Effector memory CD8-positive, alpha-beta T cell (primary cell): ENCODE measurements around the gene ARPC1B.

ENCODE experiments used
- ATAC-seq: fragments of 150-1000 bp; cut with Tn5 transposase; replicated peaks from 2 replicates; pipeline ENCODE4 v1.10.0; 2021; ENCODE audit warnings: mild to moderate bottlenecking, moderate library complexity
- DNase-seq, 3 experiments: peaks; one replicate each; pipeline ENCODE4 v3.0.0; 2021
- H3K27ac Mint-ChIP-seq, 2 donors: one replicate each; pipeline ENCODE4 v1.8.0; 2022; ENCODE audit warnings: mild to moderate bottlenecking in 2 of 2, mixed read lengths in 2 of 2, moderate library complexity in 2 of 2
- H3K27me3 Mint-ChIP-seq, 2 donors: one replicate each; pipeline ENCODE4 v1.8.0; 2022; ENCODE audit warnings: mixed read lengths in 2 of 2
- H3K36me3 Mint-ChIP-seq: one replicate; pipeline ENCODE4 v1.8.0; 2022; ENCODE audit warnings: mild to moderate bottlenecking, moderate library complexity, mixed read lengths; ENCODE audit not compliant: insufficient read depth
- H3K4me1 Mint-ChIP-seq, 2 donors: one replicate each; pipeline ENCODE4 v1.8.0; 2022; ENCODE audit warnings: low read depth in 2 of 2, mixed read lengths in 2 of 2
- H3K4me3 Mint-ChIP-seq, 2 donors: one replicate each; pipeline ENCODE4 v1.8.0; 2022; ENCODE audit warnings: mild to moderate bottlenecking in 2 of 2, mixed read lengths in 2 of 2, moderate library complexity in 2 of 2
- H3K9me3 Mint-ChIP-seq, 2 donors: one replicate each; pipeline ENCODE4 v1.8.0; 2022; ENCODE audit warnings: mixed read lengths in 2 of 2

The ARPC1B gene

GRCh38 chr7:99397297-99397983, 22.9 kb downstream of the ARPC1B start:
- ATAC-seq = no peak
- H3K36me3 Mint-ChIP-seq = peaks cover 70% of the 10 kb centered on the region
- no peaks in the 10 kb centered on the region for H3K9me3 Mint-ChIP-seq
- peak overlapping the region; percentile 22 to 75 for H3K27ac Mint-ChIP-seq
- peaks cover 22 to 29% of the 10 kb centered on the region in 2 donors for H3K4me1 Mint-ChIP-seq
- H3K27me3 Mint-ChIP-seq = no peaks in the 10 kb centered on the region
- no peak for DNase-seq
- H3K4me3 Mint-ChIP-seq = no peak overlapping the region

- DNase-seq = no peak
- peaks cover 66% of the 10 kb centered on the region for H3K36me3 Mint-ChIP-seq
- no peak for ATAC-seq
- H3K4me3 Mint-ChIP-seq = no peak overlapping the region
- H3K27ac Mint-ChIP-seq = peak overlapping the region in 1 of 2 donors; percentile 75
- H3K4me1 Mint-ChIP-seq = peaks cover 22 to 28% of the 10 kb centered on the region in 2 donors
- H3K9me3 Mint-ChIP-seq = no peaks in the 10 kb centered on the region
- no peaks in the 10 kb centered on the region for H3K27me3 Mint-ChIP-seq
These were observed 24.4 kb downstream of the ARPC1B start for GRCh38 chr7:99398891-99399445.

- peaks cover 23 to 32% of the 10 kb centered on the region in 2 donors for H3K4me1 Mint-ChIP-seq
- H3K27me3 Mint-ChIP-seq = no peaks in the 10 kb centered on the region
- no peaks in the 10 kb centered on the region for H3K9me3 Mint-ChIP-seq
- DNase-seq (no peak), ATAC-seq (no peak)
- H3K36me3 Mint-ChIP-seq = peaks cover 61% of the 10 kb centered on the region
- H3K27ac Mint-ChIP-seq = no peak overlapping the region
- no peak overlapping the region for H3K4me3 Mint-ChIP-seq
These were observed 25.1 kb downstream of the ARPC1B start for GRCh38 chr7:99399597-99399996.

GRCh38 chr7:99402854-99403253, 28.3 kb downstream of the ARPC1B start:
- Mint-ChIP-seq H3K27ac (no peak overlapping the region), H3K27me3 (no peaks in the 10 kb centered on the region), H3K4me3 (no peak overlapping the region), H3K36me3 (peaks cover 52% of the 10 kb centered on the region), H3K9me3 (no peaks in the 10 kb centered on the region), H3K4me1 (peaks cover 37 to 44% of the 10 kb centered on the region in 2 donors)
- DNase-seq (no peak), ATAC-seq (no peak)

- no peaks in the 10 kb centered on the region for H3K27me3 Mint-ChIP-seq
- H3K9me3 Mint-ChIP-seq = no peaks in the 10 kb centered on the region
- ATAC-seq = no peak
- peaks cover 38% of the 10 kb centered on the region in 2 donors for H3K4me1 Mint-ChIP-seq
- peak overlapping the region in 1 of 2 donors; percentile 42 for H3K27ac Mint-ChIP-seq
- DNase-seq = no peak
- H3K36me3 Mint-ChIP-seq = peaks cover 57% of the 10 kb centered on the region
- no peak overlapping the region for H3K4me3 Mint-ChIP-seq
These were observed 29.2 kb downstream of the ARPC1B start for GRCh38 chr7:99403764-99404163.

GRCh38 chr7:99404235-99404976, 29.9 kb downstream of the ARPC1B start:
- Mint-ChIP-seq H3K27me3 (no peaks in the 10 kb centered on the region), H3K4me3 (peak overlapping the region; percentile 25 to 46), H3K9me3 (no peaks in the 10 kb centered on the region), H3K4me1 (peaks cover 40 to 41% of the 10 kb centered on the region in 2 donors), H3K36me3 (peaks cover 63% of the 10 kb centered on the region), H3K27ac (peak overlapping the region; percentile 1 to 83)
- ATAC-seq (no peak), DNase-seq (no peak)

- Mint-ChIP-seq H3K27ac (peak overlapping the region; percentile 1 to 83), H3K27me3 (no peaks in the 10 kb centered on the region), H3K9me3 (no peaks in the 10 kb centered on the region), H3K4me1 (peaks cover 45% of the 10 kb centered on the region in 2 donors), H3K4me3 (peak overlapping the region; percentile 25 to 46), H3K36me3 (peaks cover 64% of the 10 kb centered on the region)
- DNase-seq = peak in 1 of 3 experiments; percentile 7
- ATAC-seq = no peak
These were observed 30.4 kb downstream of the ARPC1B start for GRCh38 chr7:99404977-99405320.

GRCh38 chr7:99406557-99406956, 32.0 kb downstream of the ARPC1B start:
- H3K27ac Mint-ChIP-seq = peak overlapping the region; percentile 95 to 99
- peaks cover 68% of the 10 kb centered on the region for H3K36me3 Mint-ChIP-seq
- no peaks in the 10 kb centered on the region for H3K27me3 Mint-ChIP-seq
- DNase-seq = no peak
- peak overlapping the region; percentile 31 to 99 for H3K4me3 Mint-ChIP-seq
- no peaks in the 10 kb centered on the region for H3K9me3 Mint-ChIP-seq
- ATAC-seq = no peak
- H3K4me1 Mint-ChIP-seq = peaks cover 51 to 53% of the 10 kb centered on the region in 2 donors

GRCh38 chr7:99407872-99408378, 33.4 kb downstream of the ARPC1B start:
- H3K9me3 Mint-ChIP-seq = no peaks in the 10 kb centered on the region
- DNase-seq (peak; percentile 9 to 22 (median 21)), ATAC-seq (peak; percentile 19)
- no peaks in the 10 kb centered on the region for H3K27me3 Mint-ChIP-seq
- peak overlapping the region; percentile 94 to 99 for H3K4me3 Mint-ChIP-seq
- H3K4me1 Mint-ChIP-seq = peaks cover 51% of the 10 kb centered on the region in 2 donors
- peaks cover 68% of the 10 kb centered on the region for H3K36me3 Mint-ChIP-seq
- peak overlapping the region; percentile 95 to 99 for H3K27ac Mint-ChIP-seq

- Mint-ChIP-seq H3K9me3 (no peaks in the 10 kb centered on the region), H3K27ac (peak within 1 kb of the TSS; percentile 95 to 99), H3K4me3 (peak within 1 kb of the TSS; percentile 94 to 99), H3K4me1 (peaks cover 48 to 50% of the 10 kb centered on the region in 2 donors), H3K36me3 (peaks cover 69% of the 10 kb centered on the region), H3K27me3 (no peaks in the 10 kb centered on the region)
- ATAC-seq (peak; percentile 84), DNase-seq (peak; percentile 94 to 100 (median 96))
These were observed 34.1 kb downstream of the ARPC1B start, which contains the start of the genes BUD31 and PDAP1 for GRCh38 chr7:99408379-99409191. BUD31 (plus strand) TSS chr7:99408969; CDS start chr7:99411093, 2,124 bp downstream. PDAP1 (minus strand) TSS chr7:99408597; CDS start chr7:99408548, 49 bp downstream.

- ATAC-seq = peak; percentile 7
These were observed 34.7 kb downstream of the ARPC1B start for GRCh38 chr7:99409192-99409572.

GRCh38 chr7:99409806-99410205, 35.3 kb downstream of the ARPC1B start:
- H3K27ac Mint-ChIP-seq = peak overlapping the region; percentile 95 to 99
- H3K27me3 Mint-ChIP-seq = no peaks in the 10 kb centered on the region
- ATAC-seq (no peak), DNase-seq (no peak)
- H3K36me3 Mint-ChIP-seq = peaks cover 78% of the 10 kb centered on the region
- peaks cover 42 to 43% of the 10 kb centered on the region in 2 donors for H3K4me1 Mint-ChIP-seq
- no peaks in the 10 kb centered on the region for H3K9me3 Mint-ChIP-seq
- peak overlapping the region; percentile 94 to 99 for H3K4me3 Mint-ChIP-seq

More at GRCh38 chr7:99409192-99409572, 34.7 kb downstream of the ARPC1B start:
- Mint-ChIP-seq H3K27me3 (no peaks in the 10 kb centered on the region), H3K4me3 (peak overlapping the region; percentile 94 to 99), H3K36me3 (peaks cover 71% of the 10 kb centered on the region), H3K27ac (peak overlapping the region; percentile 95 to 99), H3K4me1 (peaks cover 44 to 46% of the 10 kb centered on the region in 2 donors), H3K9me3 (no peaks in the 10 kb centered on the region)
- DNase-seq = no peak
